SK-N-SH (cell line): ENCODE results near the gene DNAAF9. TPM values are rescaled to one million over a fixed set of nuclear protein-coding genes. Genes with fewer than 3 reads are reported as not detected.

Source experiments
- CTCF ChIA-PET: fragments of 300-600, 350-600 bp; formaldehyde crosslinking; extraction: SDS; loops from one replicate; lab custom pipeline; 2021; lab: Yijun Ruan, JAX
- POLR2A ChIA-PET: fragments of 350-600 bp; sonication (Branson Sonifier 250); formaldehyde crosslinking; extraction: SDS; loops from one replicate; lab custom pipeline; 2020; ENCODE audit warnings: antibody characterized with exemption, inconsistent platforms; lab: Yijun Ruan, JAX
- DNase-seq: peaks from one replicate; pipeline ENCODE4 v3.0.0; 2012
- H2AFZ ChIP-seq: fragments of 200-600 bp; sonication (generic); 2 replicates; pipeline ENCODE4 v1.8.1; 2016; ENCODE audit warnings: antibody characterized with exemption, mild to moderate bottlenecking, low read depth
- H3F3A ChIP-seq: fragments of 200-600 bp; sonication (generic); replicated peaks from 2 replicates; pipeline ENCODE3; 2016; ENCODE audit warnings: antibody characterized with exemption, mild to moderate bottlenecking; ENCODE audit not compliant: insufficient read depth
- H3K27ac ChIP-seq, 2 experiments: fragments of 200-500 bp in 1 of 2; fragments of 200-600 bp in 1 of 2; sonication (Bioruptor generic) in 1 of 2; sonication (generic), shearing (Covaris generic) in 1 of 2; 2 replicates each; pipeline versions ENCODE4 v1.5.1 to v1.6.1; 2014 to 2016; ENCODE audit warnings: low read depth in 2 of 2, inconsistent platforms in 1 of 2, low read length in 1 of 2, mild to moderate bottlenecking in 1 of 2, mixed read lengths in 1 of 2
- H3K27me3 ChIP-seq: fragments of 200-600 bp; sonication (generic), shearing (Covaris generic); 2 replicates; pipeline ENCODE4 v1.6.1; 2016; ENCODE audit warnings: mixed run types; ENCODE audit not compliant: insufficient read depth
- H3K36me3 ChIP-seq, 2 experiments: fragments of 200-500 bp in 1 of 2; fragments of 200-600 bp in 1 of 2; sonication (Bioruptor generic) in 1 of 2; sonication (generic) in 1 of 2; replicated peaks in 1 of 2; 2 replicates each; pipeline versions ENCODE3 to v1.5.1; 2014 to 2016; ENCODE audit warnings: low read length in 1 of 2, mild to moderate bottlenecking in 1 of 2; ENCODE audit not compliant: insufficient read depth in 2 of 2, control insufficient read depth in 1 of 2
- H3K4me1 ChIP-seq, 2 experiments: fragments of 200-500 bp in 1 of 2; fragments of 200-600 bp in 1 of 2; sonication (Bioruptor generic) in 1 of 2; sonication (generic), shearing (Covaris generic) in 1 of 2; 2 replicates each; pipeline versions ENCODE4 v1.5.1 to v1.6.1; 2014 to 2016; ENCODE audit warnings: low read depth in 1 of 2, low read length in 1 of 2, mixed run types in 1 of 2; ENCODE audit not compliant: insufficient read depth in 2 of 2, control insufficient read depth in 1 of 2
- H3K4me2 ChIP-seq: fragments of 200-600 bp; sonication (generic), shearing (Covaris generic); 2 replicates; pipeline ENCODE4 v1.6.1; 2017; ENCODE audit warnings: mixed run types
- H3K4me3 ChIP-seq, 2 experiments: fragments of 200-500 bp in 1 of 2; fragments of 200-600 bp in 1 of 2; sonication (Bioruptor generic) in 1 of 2; sonication (generic), shearing (Covaris generic) in 1 of 2; 2 replicates each; pipeline versions ENCODE4 v1.5.1 to v1.8.1; 2014 to 2016; ENCODE audit warnings: low read depth in 2 of 2, inconsistent platforms in 1 of 2, low read length in 1 of 2, mild to moderate bottlenecking in 1 of 2, mixed read lengths in 1 of 2, moderate library complexity in 1 of 2
- H3K79me2 ChIP-seq: fragments of 200-600 bp; sonication (generic); 2 replicates; pipeline ENCODE4 v1.8.1; 2017; ENCODE audit warnings: mild to moderate bottlenecking; ENCODE audit not compliant: insufficient read depth
- H3K9ac ChIP-seq: fragments of 200-600 bp; sonication (generic); 2 replicates; pipeline ENCODE4 v1.6.1; 2017; ENCODE audit warnings: mixed run types
- H3K9me2 ChIP-seq: fragments of 200-600 bp; sonication (generic); 2 replicates; pipeline ENCODE4 v1.6.1; 2017; ENCODE audit warnings: mixed run types
- H3K9me3 ChIP-seq: fragments of 200-600 bp; sonication (generic); 2 replicates; pipeline ENCODE4 v1.6.1; 2017; ENCODE audit warnings: mixed run types, mild to moderate bottlenecking, moderate library complexity
- H4K20me1 ChIP-seq: fragments of 200-600 bp; sonication (generic); 2 replicates; pipeline ENCODE4 v1.6.1; 2017; ENCODE audit warnings: mild to moderate bottlenecking, mixed run types; ENCODE audit not compliant: insufficient read depth
- CHD2 ChIP-seq: fragments of 150-350 bp; IDR thresholded peaks from 2 replicates; pipeline ENCODE4 v1.6.1; 2018; ENCODE audit warnings: low read length; ENCODE audit not compliant: partially characterized antibody
- ELF1 ChIP-seq: IDR thresholded peaks from 2 replicates; pipeline ENCODE4 v1.4.0; 2012
- EZH2phosphoT487 ChIP-seq: fragments of 200-600 bp; sonication (generic); IDR thresholded peaks from 2 replicates; pipeline ENCODE4 v1.6.1; 2017; ENCODE audit warnings: low read depth, mixed run types, mild to moderate bottlenecking, antibody characterized with exemption, moderate library complexity, borderline replicate concordance
- FOSL2 ChIP-seq: IDR thresholded peaks from 2 replicates; pipeline ENCODE4 v1.4.0; 2012; ENCODE audit warnings: low read depth, mild to moderate bottlenecking, moderate library complexity, borderline replicate concordance
- FOXM1 ChIP-seq: IDR thresholded peaks from 2 replicates; pipeline ENCODE4 v1.4.0; 2012; ENCODE audit warnings: low read depth, mild to moderate bottlenecking
- GABPA ChIP-seq: IDR thresholded peaks from 2 replicates; pipeline ENCODE4 v1.4.0; 2012; ENCODE audit warnings: low read depth, mild to moderate bottlenecking
- GATA2 ChIP-seq: sonication (generic); formaldehyde crosslinking; IDR thresholded peaks from 2 replicates; pipeline ENCODE4 v1.5.0; 2020; ENCODE audit warnings: mild to moderate bottlenecking, missing genetic modification reagents
- JUND ChIP-seq: IDR thresholded peaks from 2 replicates; pipeline ENCODE4 v1.4.0; 2012
- MEF2A ChIP-seq: IDR thresholded peaks from 2 replicates; pipeline ENCODE4 v1.4.0; 2012; ENCODE audit warnings: low read depth, borderline replicate concordance
- NFIC ChIP-seq: IDR thresholded peaks from 2 replicates; pipeline ENCODE4 v1.4.0; 2012; ENCODE audit warnings: borderline replicate concordance
- NRF1 ChIP-seq: IDR thresholded peaks from 2 replicates; pipeline ENCODE4 v1.6.1; 2012; ENCODE audit warnings: low read depth, mild to moderate bottlenecking, low read length
- POLR2AphosphoS5 ChIP-seq: IDR thresholded peaks from 2 replicates; pipeline ENCODE4 v1.6.1; 2012; ENCODE audit warnings: low read depth, low read length
- RAD21 ChIP-seq: IDR thresholded peaks from 2 replicates; pipeline ENCODE4 v1.6.1; 2012; ENCODE audit warnings: mild to moderate bottlenecking, low read length
- RCOR1 ChIP-seq: fragments of 150-350 bp; IDR thresholded peaks from 2 replicates; pipeline ENCODE4 v1.6.1; 2017; ENCODE audit warnings: antibody characterized with exemption, low read length
- RFX5 ChIP-seq: IDR thresholded peaks from 2 replicates; pipeline ENCODE4 v1.6.1; 2012; ENCODE audit warnings: mild to moderate bottlenecking, improper control_type of control experiment, low read length
- RXRA ChIP-seq: IDR thresholded peaks from 2 replicates; pipeline ENCODE4 v1.4.0; 2012; ENCODE audit warnings: low read depth, mild to moderate bottlenecking, borderline replicate concordance
- SMC3 ChIP-seq: IDR thresholded peaks from 2 replicates; pipeline ENCODE4 v1.6.1; 2012; ENCODE audit warnings: low read depth, low read length, improper control_type of control experiment
- TAF1 ChIP-seq: IDR thresholded peaks from 2 replicates; pipeline ENCODE4 v1.6.1; 2012; ENCODE audit warnings: low read depth, mild to moderate bottlenecking, low read length, moderate library complexity, borderline replicate concordance
- TCF12 ChIP-seq: IDR thresholded peaks from 2 replicates; pipeline ENCODE4 v1.4.0; 2012
- TEAD4 ChIP-seq: IDR thresholded peaks from 2 replicates; pipeline ENCODE4 v1.4.0; 2012; ENCODE audit warnings: mild to moderate bottlenecking, borderline replicate concordance; ENCODE audit not compliant: insufficient read depth
- YY1 ChIP-seq: IDR thresholded peaks from 2 replicates; pipeline ENCODE4 v1.4.0; 2012; ENCODE audit warnings: low read depth, mild to moderate bottlenecking
- WGBS: methylation state at CpG from one replicate; pipeline ENCODE4 v1.1.6; 2017; ENCODE audit warnings: low lambda C conversion rate; 5-methylcytosine and 5-hydroxymethylcytosine counted together
- polyA plus RNA-seq, 3 experiments: library from polyadenylated mRNA; depleted of rRNA; stranded (reverse); fragments of >200 nt; gene quantifications; 2 replicates each; pipeline ENCODE4 v1.2.3, GENCODE V29; 2012
- TF ChIP-seq, protein P1 (sequence below): fragments of 150-350 bp; IDR thresholded peaks from 2 replicates; pipeline ENCODE4 v1.6.1; 2017; ENCODE audit warnings: antibody characterized with exemption, low read length, low read depth, borderline replicate concordance
- TF ChIP-seq, protein P2 (sequence below): IDR thresholded peaks from 2 replicates; pipeline ENCODE4 v1.4.0; 2012; ENCODE audit warnings: low read depth
- TF ChIP-seq, protein P3 (sequence below): fragments of 150-350 bp; IDR thresholded peaks from 2 replicates; pipeline ENCODE4 v1.6.1; 2016; ENCODE audit warnings: mild to moderate bottlenecking, low read depth, low read length
- TF ChIP-seq, protein P4 (sequence below): IDR thresholded peaks from 2 replicates; pipeline ENCODE4; 2012
- TF ChIP-seq, protein P5 (sequence below): IDR thresholded peaks from 2 replicates; pipeline ENCODE4 v1.4.0; 2012; ENCODE audit warnings: low read depth, borderline replicate concordance

DNAAF9 gene
- polyA plus RNA-seq, 1 of the 3 experiments (the other 2 are of a cell fraction): 5.5 TPM

DNA sequence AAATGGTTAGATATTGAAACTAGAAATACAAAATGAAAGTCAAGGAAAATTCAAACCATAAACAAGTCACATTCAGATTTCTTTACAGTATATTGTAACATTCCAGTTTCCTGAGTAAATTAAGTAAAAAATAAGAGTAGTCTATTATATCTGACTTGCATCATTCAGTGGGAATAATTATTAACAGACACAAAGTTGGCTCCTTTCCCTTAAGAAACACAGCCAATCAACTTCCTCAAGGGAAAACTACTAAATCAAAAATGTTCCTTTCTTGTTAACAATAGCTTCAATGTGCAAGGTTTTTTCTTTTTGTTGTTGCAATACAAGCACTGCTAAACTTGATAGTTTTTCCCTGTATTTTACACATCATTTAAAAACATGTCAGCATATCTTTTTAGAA, 33.2 kb downstream of the DNAAF9 start:
- no peaks in the 10 kb centered on the region for H4K20me1 ChIP-seq
- no peaks in the 10 kb centered on the region for H3K27me3 ChIP-seq
- no peak for TF ChIP-seq RXRA
- TF ChIP-seq RFX5: no peak
- TF ChIP-seq YY1: no peak
- TF ChIP-seq NRF1: no peak
- TF ChIP-seq TAF1: no peak
- TF ChIP-seq MEF2A: no peak
- TF ChIP-seq TCF12: no peak
- no peak for TF ChIP-seq RCOR1
- TF ChIP-seq JUND: no peak
- no peak for TF ChIP-seq NFIC
- TF ChIP-seq SMC3: no peak
- no peak for TF ChIP-seq FOXM1
- no peak for TF ChIP-seq POLR2AphosphoS5
- TF ChIP-seq GATA2 (CRISPR knock-in tag): no peak
- TF ChIP-seq, protein P1, sequence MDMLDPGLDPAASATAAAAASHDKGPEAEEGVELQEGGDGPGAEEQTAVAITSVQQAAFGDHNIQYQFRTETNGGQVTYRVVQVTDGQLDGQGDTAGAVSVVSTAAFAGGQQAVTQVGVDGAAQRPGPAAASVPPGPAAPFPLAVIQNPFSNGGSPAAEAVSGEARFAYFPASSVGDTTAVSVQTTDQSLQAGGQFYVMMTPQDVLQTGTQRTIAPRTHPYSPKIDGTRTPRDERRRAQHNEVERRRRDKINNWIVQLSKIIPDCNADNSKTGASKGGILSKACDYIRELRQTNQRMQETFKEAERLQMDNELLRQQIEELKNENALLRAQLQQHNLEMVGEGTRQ: no peak
- no peak for TF ChIP-seq EZH2phosphoT487
- no peaks in the 10 kb centered on the region for H3F3A ChIP-seq
- ChIA-PET POLR2A (no interaction called here), CTCF (interaction anchor here (0.7 kb wide), 1 partner anchor 240 kb away, joined by 3 read pairs; no protein-coding TSS in a partner anchor)
- H3K4me1 ChIP-seq: no peaks in the 10 kb centered on the region
- DNase-seq: no peak
- H3K4me2 ChIP-seq: no peak overlapping the region
- H3K9ac ChIP-seq: no peak overlapping the region
- no peaks in the 10 kb centered on the region for H3K9me2 ChIP-seq
- H2AFZ ChIP-seq: no peak overlapping the region
- H3K4me3 ChIP-seq: no peak overlapping the region
- H3K27ac ChIP-seq: peak overlapping the region in 1 of 2 experiments; percentile 3; a peak in 1 of 4 replicates
- H3K36me3 ChIP-seq: peaks cover 51 to 66% of the 10 kb centered on the region in 2 experiments
- H3K79me2 ChIP-seq: no peaks in the 10 kb centered on the region
- no peaks in the 10 kb centered on the region for H3K9me3 ChIP-seq

DNA sequence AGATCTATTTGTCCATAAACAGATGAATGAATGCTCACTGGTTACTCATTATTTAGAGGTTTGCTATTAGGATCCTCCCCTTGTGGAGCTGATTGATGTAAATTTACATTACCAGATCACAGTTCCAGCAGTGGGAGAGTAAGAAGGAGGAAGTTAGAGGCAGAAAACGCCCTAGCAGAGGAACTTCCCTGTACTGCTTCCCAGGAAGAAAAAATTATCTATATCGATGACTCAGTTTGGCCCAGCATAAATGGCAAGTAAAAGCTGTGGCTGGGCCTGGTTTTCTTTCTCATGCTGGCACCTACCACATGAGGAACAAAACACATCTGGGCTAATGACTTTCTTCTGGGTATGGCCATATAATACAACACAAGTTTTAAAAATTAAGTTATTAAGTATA, 35.7 kb downstream of the DNAAF9 start:
- Histone ChIP-seq H2AFZ (no peak overlapping the region), H3K9me2 (no peaks in the 10 kb centered on the region)
- TF ChIP-seq GATA2 (CRISPR knock-in tag) (no peak), YY1 (no peak), EZH2phosphoT487 (no peak), ELF1 (no peak), FOSL2 (no peak), TEAD4 (no peak), POLR2AphosphoS5 (no peak), FOXM1 (no peak), RAD21 (no peak), JUND (no peak), CHD2 (no peak), RFX5 (no peak), GABPA (no peak)
- TF ChIP-seq, protein P2, sequence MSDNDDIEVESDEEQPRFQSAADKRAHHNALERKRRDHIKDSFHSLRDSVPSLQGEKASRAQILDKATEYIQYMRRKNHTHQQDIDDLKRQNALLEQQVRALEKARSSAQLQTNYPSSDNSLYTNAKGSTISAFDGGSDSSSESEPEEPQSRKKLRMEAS: no peak
- TF ChIP-seq, protein P3, sequence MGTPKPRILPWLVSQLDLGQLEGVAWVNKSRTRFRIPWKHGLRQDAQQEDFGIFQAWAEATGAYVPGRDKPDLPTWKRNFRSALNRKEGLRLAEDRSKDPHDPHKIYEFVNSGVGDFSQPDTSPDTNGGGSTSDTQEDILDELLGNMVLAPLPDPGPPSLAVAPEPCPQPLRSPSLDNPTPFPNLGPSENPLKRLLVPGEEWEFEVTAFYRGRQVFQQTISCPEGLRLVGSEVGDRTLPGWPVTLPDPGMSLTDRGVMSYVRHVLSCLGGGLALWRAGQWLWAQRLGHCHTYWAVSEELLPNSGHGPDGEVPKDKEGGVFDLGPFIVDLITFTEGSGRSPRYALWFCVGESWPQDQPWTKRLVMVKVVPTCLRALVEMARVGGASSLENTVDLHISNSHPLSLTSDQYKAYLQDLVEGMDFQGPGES: no peak
- TF ChIP-seq, protein P4, sequence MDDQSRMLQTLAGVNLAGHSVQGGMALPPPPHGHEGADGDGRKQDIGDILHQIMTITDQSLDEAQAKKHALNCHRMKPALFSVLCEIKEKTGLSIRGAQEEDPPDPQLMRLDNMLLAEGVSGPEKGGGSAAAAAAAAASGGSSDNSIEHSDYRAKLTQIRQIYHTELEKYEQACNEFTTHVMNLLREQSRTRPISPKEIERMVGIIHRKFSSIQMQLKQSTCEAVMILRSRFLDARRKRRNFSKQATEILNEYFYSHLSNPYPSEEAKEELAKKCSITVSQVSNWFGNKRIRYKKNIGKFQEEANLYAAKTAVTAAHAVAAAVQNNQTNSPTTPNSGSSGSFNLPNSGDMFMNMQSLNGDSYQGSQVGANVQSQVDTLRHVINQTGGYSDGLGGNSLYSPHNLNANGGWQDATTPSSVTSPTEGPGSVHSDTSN: no peak
- TF ChIP-seq, protein P5, sequence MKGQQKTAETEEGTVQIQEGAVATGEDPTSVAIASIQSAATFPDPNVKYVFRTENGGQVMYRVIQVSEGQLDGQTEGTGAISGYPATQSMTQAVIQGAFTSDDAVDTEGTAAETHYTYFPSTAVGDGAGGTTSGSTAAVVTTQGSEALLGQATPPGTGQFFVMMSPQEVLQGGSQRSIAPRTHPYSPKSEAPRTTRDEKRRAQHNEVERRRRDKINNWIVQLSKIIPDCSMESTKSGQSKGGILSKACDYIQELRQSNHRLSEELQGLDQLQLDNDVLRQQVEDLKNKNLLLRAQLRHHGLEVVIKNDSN: no peak

More for the DNA sequence above, 35.7 kb downstream of the DNAAF9 start:
- no peak overlapping the region for H3K4me3 ChIP-seq
- peaks cover 3% of the 10 kb centered on the region for H3F3A ChIP-seq
- H3K79me2 ChIP-seq: no peaks in the 10 kb centered on the region
- H4K20me1 ChIP-seq: no peaks in the 10 kb centered on the region
- H3K4me2 ChIP-seq: no peak overlapping the region
- no peaks in the 10 kb centered on the region for H3K9me3 ChIP-seq
- peaks cover 41 to 80% of the 10 kb centered on the region in 2 experiments for H3K36me3 ChIP-seq
- WGBS: 100% methylated on average over 2 of the region's 2 CpGs
- no peaks in the 10 kb centered on the region for H3K4me1 ChIP-seq
- ChIA-PET POLR2A (no interaction called here), CTCF (no interaction called here)
- DNase-seq: no peak
- no peak overlapping the region for H3K27ac ChIP-seq
- no peaks in the 10 kb centered on the region for H3K27me3 ChIP-seq
- no peak overlapping the region for H3K9ac ChIP-seq
